GM23338 (cell line): Measurements from ENCODE around the gene TBC1D12. TPM values are rescaled to one million over a fixed set of nuclear protein-coding genes. Genes with fewer than 3 reads are reported as not detected.
"Not testable (repeated sequence)": the region's sequence is repeated elsewhere in the genome, so short reads cannot be mapped to it uniquely, and the experiment has no call there.

Source experiments
- ATAC-seq: fragments of 200-7000 bp; cut with Tn5 transposase; 3 replicates; pipeline ENCODE4 v1.9.1; 2020
- DNase-seq: peaks from one replicate; pipeline ENCODE4 v3.0.0-alpha.2; 2015; ENCODE audit warnings: low spot score
- H2AFZ ChIP-seq: fragments of 200-600 bp; sonication (generic); 2 replicates; pipeline ENCODE4 v1.8.0; 2016; ENCODE audit warnings: antibody characterized with exemption, mild to moderate bottlenecking, moderate library complexity
- H3F3A ChIP-seq: fragments of 200-600 bp; sonication (generic); replicated peaks from 2 replicates; pipeline ENCODE4 v1.8.0; 2017; ENCODE audit warnings: antibody characterized with exemption, mixed run types, low read depth
- H3K27ac ChIP-seq: fragments of 200-600 bp; sonication (generic); 2 replicates; pipeline ENCODE4 v1.6.1; 2016; ENCODE audit warnings: low read depth
- H3K27me3 ChIP-seq: fragments of 200-600 bp; sonication (generic); 2 replicates; pipeline ENCODE4 v1.8.0; 2016; ENCODE audit warnings: mild to moderate bottlenecking, mixed run types, moderate library complexity; ENCODE audit not compliant: insufficient read depth
- H3K36me3 ChIP-seq: fragments of 200-600 bp; sonication (generic); 2 replicates; pipeline ENCODE4 v1.8.0; 2016; ENCODE audit warnings: mild to moderate bottlenecking; ENCODE audit not compliant: insufficient read depth
- H3K4me1 ChIP-seq: fragments of 200-600 bp; sonication (generic); 2 replicates; pipeline ENCODE4 v1.8.0; 2016; ENCODE audit warnings: mild to moderate bottlenecking, moderate library complexity; ENCODE audit not compliant: insufficient read depth
- H3K4me2 ChIP-seq: fragments of 200-600 bp; sonication (generic); 2 replicates; pipeline ENCODE4 v1.7.1; 2017; ENCODE audit warnings: mixed run types
- H3K4me3 ChIP-seq: fragments of 200-600 bp; sonication (generic); 2 replicates; pipeline ENCODE4 v1.6.1; 2016; ENCODE audit warnings: mixed run types
- H3K79me2 ChIP-seq: fragments of 200-600 bp; sonication (generic); replicated peaks from 2 replicates; pipeline ENCODE4 v1.8.0; 2017; ENCODE audit warnings: mild to moderate bottlenecking; ENCODE audit not compliant: insufficient read depth
- H3K9me2 ChIP-seq: fragments of 200-600 bp; sonication (generic); 2 replicates; pipeline ENCODE4 v1.8.0; 2017; ENCODE audit not compliant: insufficient read depth
- H4K20me1 ChIP-seq: fragments of 200-600 bp; sonication (generic); replicated peaks from 2 replicates; pipeline ENCODE4 v1.8.0; 2017; ENCODE audit warnings: mild to moderate bottlenecking; ENCODE audit not compliant: insufficient read depth
- H3K27ac Mint-ChIP-seq: 2 replicates; pipeline ENCODE4 v1.8.0; 2020; ENCODE audit warnings: inconsistent platforms, mild to moderate bottlenecking, moderate library complexity, mixed read lengths
- H3K27me3 Mint-ChIP-seq: 3 replicates; pipeline ENCODE4 v1.8.0; 2022; ENCODE audit warnings: low read depth, mild to moderate bottlenecking, moderate library complexity, mixed read lengths, inconsistent platforms; ENCODE audit not compliant: insufficient read depth, poor library complexity
- H3K36me3 Mint-ChIP-seq: 3 replicates; pipeline ENCODE4 v1.8.0; 2021; ENCODE audit warnings: low read depth, mild to moderate bottlenecking, inconsistent platforms, moderate library complexity, mixed read lengths
- H3K4me1 Mint-ChIP-seq: 3 replicates; pipeline ENCODE4 v1.8.0; 2020; ENCODE audit warnings: mild to moderate bottlenecking, inconsistent platforms, mixed read lengths
- H3K4me3 Mint-ChIP-seq: 3 replicates; pipeline ENCODE4 v1.8.0; 2021; ENCODE audit warnings: moderate library complexity, mild to moderate bottlenecking, inconsistent platforms, mixed read lengths
- H3K9me3 Mint-ChIP-seq: 3 replicates; pipeline ENCODE4 v1.8.0; 2020; ENCODE audit warnings: moderate library complexity, mild to moderate bottlenecking, inconsistent platforms, mixed read lengths
- JUNB ChIP-seq: IDR thresholded peaks from one replicate; pipeline ENCODE4 v1.6.1; 2016; ENCODE audit warnings: antibody characterized with exemption; ENCODE audit not compliant: unreplicated experiment
- NANOG ChIP-seq: IDR thresholded peaks from 2 replicates; pipeline ENCODE4 v1.6.1; 2016; ENCODE audit warnings: antibody characterized with exemption, borderline replicate concordance
- POLR2AphosphoS5 ChIP-seq: IDR thresholded peaks from 2 replicates; pipeline ENCODE4 v1.6.1; 2016; ENCODE audit warnings: antibody characterized with exemption, low read depth
- REST ChIP-seq: IDR thresholded peaks from one replicate; pipeline ENCODE4 v1.6.1; 2018; ENCODE audit warnings: antibody characterized with exemption; ENCODE audit not compliant: unreplicated experiment
- ZNF331 ChIP-seq: fragments of 250-450 bp; sonication (Bioruptor Pico); IDR thresholded peaks from 2 replicates; pipeline ENCODE4 v1.5.0; 2020; ENCODE audit warnings: low read depth, mild to moderate bottlenecking, moderate library complexity
- ZNF462 ChIP-seq: fragments of 250-450 bp; sonication (Bioruptor Pico); IDR thresholded peaks from 2 replicates; pipeline ENCODE4 v1.5.0; 2020; ENCODE audit warnings: mild to moderate bottlenecking, moderate library complexity
- polyA plus RNA-seq: library from polyadenylated mRNA; unstranded; fragments of >200 nt; fragmentation: Nextera tagmentation; extraction: Ambion mirVana; gene quantifications from 2 replicates; pipeline ENCODE4 v1.2.1, GENCODE V29; 2016
- total RNA-seq: library from RNA; depleted of rRNA; stranded (reverse); fragments of >200 nt; shearing (Covaris generic); gene quantifications from 2 replicates; pipeline ENCODE4 v1.2.3, GENCODE V29; 2014

TBC1D12 gene
- total and polyA plus RNA-seq, 2 experiments from 2014 or later: 2.3 to 3.6 TPM

- not testable (repeated sequence) for H3K27me3 ChIP-seq, DNase-seq, H3K27ac Mint-ChIP-seq, H3K4me3 ChIP-seq, H3K4me1 Mint-ChIP-seq, H3K36me3 ChIP-seq, H3K36me3 Mint-ChIP-seq, H3F3A ChIP-seq, H3K79me2 ChIP-seq, H3K9me2 ChIP-seq, H3K4me2 ChIP-seq, H3K27me3 Mint-ChIP-seq, H4K20me1 ChIP-seq, ATAC-seq, H3K9me3 Mint-ChIP-seq, H2AFZ ChIP-seq, H3K4me1 ChIP-seq, H3K27ac ChIP-seq, H3K4me3 Mint-ChIP-seq
Observed at GRCh38 chr10:94385733-94386132, 16.6 kb upstream of the TBC1D12 start.

- H3K27me3 ChIP-seq, DNase-seq, H3K4me1 ChIP-seq, H3K9me3 Mint-ChIP-seq, H3K4me3 ChIP-seq, H3K9me2 ChIP-seq, H3F3A ChIP-seq, ATAC-seq, H3K27ac ChIP-seq, H3K4me1 Mint-ChIP-seq, H3K36me3 Mint-ChIP-seq, H3K4me2 ChIP-seq, H3K27me3 Mint-ChIP-seq, H2AFZ ChIP-seq, H3K27ac Mint-ChIP-seq, H3K79me2 ChIP-seq, H4K20me1 ChIP-seq, H3K4me3 Mint-ChIP-seq, H3K36me3 ChIP-seq: not testable (repeated sequence)
Observed at GRCh38 chr10:94392117-94392516, 10.2 kb upstream of the TBC1D12 start.

- Histone ChIP-seq H3K4me2 (no peak overlapping the region), H3K4me1 (no peaks in the 10 kb centered on the region), H3K36me3 (no peaks in the 10 kb centered on the region), H3K9me2 (no peaks in the 10 kb centered on the region; the same call in 1 of the 2 replicates), H4K20me1 (no peaks in the 10 kb centered on the region), H3K79me2 (no peaks in the 10 kb centered on the region), H2AFZ (peak overlapping the region; percentile 40; the same call in 1 of the 2 replicates), H3K27me3 (no peaks in the 10 kb centered on the region; the same call in 1 of the 2 replicates), H3K27ac (no peak overlapping the region), H3K4me3 (no peak overlapping the region), H3F3A (no peaks in the 10 kb centered on the region)
- Mint-ChIP-seq H3K4me1 (peaks cover 10% of the 10 kb centered on the region), H3K27ac (no peak overlapping the region), H3K27me3 (peaks cover 16% of the 10 kb centered on the region), H3K36me3 (no peaks in the 10 kb centered on the region), H3K9me3 (peaks cover 4% of the 10 kb centered on the region; the same call in 1 of the 3 replicates), H3K4me3 (no peak overlapping the region)
- DNase-seq: peak; percentile 28
- ATAC-seq: no peak
- TF ChIP-seq NANOG: no peak
- TF ChIP-seq JUNB: no peak
- TF ChIP-seq POLR2AphosphoS5: no peak
- no peak for TF ChIP-seq ZNF331 (CRISPR knock-in tag)
- no peak for TF ChIP-seq ZNF462
- no peak for TF ChIP-seq REST
Observed at GRCh38 chr10:94397549-94398370, 4.6 kb upstream of the TBC1D12 start.
